MM.1S (cell line): ENCODE results near the gene ASZ1.

Experiments
- DNase-seq: peaks from one replicate; pipeline ENCODE4 v3.0.0-alpha.2; 2015
- H2AFZ ChIP-seq: fragments of 300-600 bp; sonication (generic); 2 replicates; pipeline ENCODE4 v1.6.0; 2016; ENCODE audit warnings: antibody characterized with exemption, low read length
- H3F3A ChIP-seq: fragments of 300-600 bp; sonication (generic); 2 replicates; pipeline ENCODE4 v1.6.1; 2016; ENCODE audit warnings: mild to moderate bottlenecking, antibody characterized with exemption, low read length, moderate library complexity, mixed read lengths; ENCODE audit not compliant: insufficient read depth
- H3K27ac ChIP-seq: fragments of 300-600 bp; sonication (generic); 2 replicates; pipeline ENCODE4 v1.5.1; 2016; ENCODE audit warnings: mild to moderate bottlenecking, low read length
- H3K27me3 ChIP-seq: fragments of 300-600 bp; sonication (generic); replicated peaks from 2 replicates; pipeline ENCODE4 v1.6.0; 2016; ENCODE audit warnings: low read length; ENCODE audit not compliant: insufficient read depth
- H3K36me3 ChIP-seq: fragments of 300-600 bp; sonication (generic); replicated peaks from 2 replicates; pipeline ENCODE4 v1.6.1; 2016; ENCODE audit warnings: mild to moderate bottlenecking, low read length, mixed read lengths; ENCODE audit not compliant: insufficient read depth
- H3K4me1 ChIP-seq: fragments of 300-600 bp; sonication (generic); 2 replicates; pipeline ENCODE4 v1.6.1; 2016; ENCODE audit warnings: low read length, mixed read lengths
- H3K4me2 ChIP-seq: fragments of 300-600 bp; sonication (generic); 2 replicates; pipeline ENCODE4 v1.6.0; 2016; ENCODE audit warnings: low read depth, low read length
- H3K4me3 ChIP-seq: fragments of 300-600 bp; sonication (generic); 2 replicates; pipeline ENCODE4 v1.5.1; 2016; ENCODE audit warnings: low read length, mixed read lengths
- H3K79me2 ChIP-seq: fragments of 300-600 bp; sonication (generic); 2 replicates; pipeline ENCODE4 v1.6.1; 2016; ENCODE audit warnings: mixed run types, low read length, mixed read lengths
- H3K9ac ChIP-seq: fragments of 300-600 bp; sonication (generic); 2 replicates; pipeline ENCODE4 v1.6.1; 2016; ENCODE audit warnings: low read length, mixed read lengths
- H3K9me2 ChIP-seq: fragments of 300-600 bp; sonication (generic); replicated peaks from 2 replicates; pipeline ENCODE4 v1.6.1; 2016; ENCODE audit warnings: mild to moderate bottlenecking, low read length, mixed read lengths; ENCODE audit not compliant: insufficient read depth
- H3K9me3 ChIP-seq: fragments of 300-600 bp; sonication (generic); replicated peaks from 2 replicates; pipeline ENCODE4 v1.6.1; 2016; ENCODE audit warnings: mild to moderate bottlenecking, low read length, mixed read lengths; ENCODE audit not compliant: insufficient read depth
- H4K20me1 ChIP-seq: fragments of 300-600 bp; sonication (generic); 2 replicates; pipeline ENCODE4 v1.6.1; 2016; ENCODE audit warnings: mild to moderate bottlenecking, low read length, moderate library complexity, mixed read lengths; ENCODE audit not compliant: insufficient read depth
- CTCF ChIP-seq: fragments of 300-600 bp; sonication (generic); IDR thresholded peaks from 2 replicates; pipeline ENCODE4 v1.5.1; 2016; ENCODE audit warnings: antibody characterized with exemption, low read length, mixed read lengths
- EZH2 ChIP-seq: fragments of 300-600 bp; sonication (generic); optimal IDR thresholded peaks from 2 replicates; pipeline ENCODE3; 2017; ENCODE audit warnings: low read depth, mild to moderate bottlenecking, antibody characterized with exemption, low read length, mixed read lengths
- EZH2phosphoT487 ChIP-seq: fragments of 300-600 bp; sonication (generic); IDR thresholded peaks from 2 replicates; pipeline ENCODE4 v1.6.1; 2018; ENCODE audit warnings: antibody characterized with exemption, low read length

The ASZ1 gene

DNA sequence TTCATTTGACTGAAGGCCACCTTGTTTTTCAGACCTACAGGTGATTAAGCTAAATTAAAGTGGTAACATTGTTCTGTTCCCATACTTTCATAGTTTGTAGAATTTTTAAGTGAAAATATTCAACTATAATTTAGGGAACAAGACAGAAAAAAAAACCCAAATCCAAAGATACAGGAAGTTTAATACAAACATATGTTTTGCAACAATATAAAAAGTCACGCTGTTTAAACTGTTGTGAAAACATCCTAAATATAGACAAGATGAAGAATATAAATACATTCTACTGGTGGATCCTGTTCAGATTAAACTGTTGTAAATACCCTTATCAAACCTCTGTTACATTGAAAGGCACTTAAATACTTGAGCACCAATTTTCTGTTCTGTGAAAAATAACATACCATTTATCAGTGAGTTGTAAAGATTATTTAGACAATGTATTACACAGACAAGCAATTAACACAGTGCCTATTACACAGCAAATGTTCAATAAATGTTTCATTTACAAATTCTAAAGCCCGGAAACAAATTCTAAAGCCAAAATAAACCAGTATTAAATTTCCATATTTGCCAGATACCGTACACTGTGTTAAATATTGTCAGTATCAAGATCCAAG, 14.2 kb downstream of the ASZ1 start:
- Histone ChIP-seq H3K9me3 (no peaks in the 10 kb centered on the region), H3K27me3 (no peaks in the 10 kb centered on the region), H4K20me1 (no peaks in the 10 kb centered on the region), H3F3A (no peaks in the 10 kb centered on the region), H3K4me1 (no peaks in the 10 kb centered on the region), H3K9me2 (no peaks in the 10 kb centered on the region), H3K79me2 (no peaks in the 10 kb centered on the region), H3K4me3 (no peak overlapping the region), H3K9ac (no peak overlapping the region), H3K4me2 (no peak overlapping the region), H3K27ac (no peak overlapping the region), H2AFZ (no peak overlapping the region), H3K36me3 (no peaks in the 10 kb centered on the region)
- DNase-seq, result no peak
- no peak for TF ChIP-seq CTCF
- TF ChIP-seq EZH2phosphoT487, result no peak
- no peak for TF ChIP-seq EZH2

- H4K20me1 ChIP-seq, result no peaks in the 10 kb centered on the region
- H3K9me3 ChIP-seq, result no peaks in the 10 kb centered on the region
- H3K36me3 ChIP-seq, result no peaks in the 10 kb centered on the region
Observed at GRCh38 chr7:117412390-117412789, 14.9 kb downstream of the ASZ1 start.

DNA sequence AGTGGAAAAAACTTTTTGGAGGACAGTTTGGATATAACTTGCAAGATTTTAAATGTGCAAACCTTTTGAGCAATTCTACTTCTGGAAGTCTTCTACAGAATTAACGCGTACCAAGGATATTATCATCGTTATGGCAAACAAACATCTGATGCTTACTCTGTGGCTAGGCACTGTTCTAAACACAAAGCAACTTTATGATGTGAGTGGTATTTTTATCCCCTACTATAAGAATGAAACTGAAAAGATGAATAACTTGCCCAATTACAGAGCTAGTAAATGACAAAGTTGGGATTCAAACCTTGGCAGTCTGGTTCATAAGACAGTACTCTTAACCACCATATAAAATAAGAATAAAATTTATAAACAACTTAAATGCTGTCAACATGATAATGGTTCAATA, 15.8 kb downstream of the ASZ1 start:
- Histone ChIP-seq H4K20me1 (no peaks in the 10 kb centered on the region), H3K79me2 (no peaks in the 10 kb centered on the region), H3K9me3 (no peaks in the 10 kb centered on the region), H3K9me2 (no peaks in the 10 kb centered on the region), H3K36me3 (no peaks in the 10 kb centered on the region), H3K4me1 (no peaks in the 10 kb centered on the region), H3F3A (no peaks in the 10 kb centered on the region), H3K27me3 (no peaks in the 10 kb centered on the region), H3K4me3 (no peak overlapping the region), H3K4me2 (no peak overlapping the region), H3K27ac (no peak overlapping the region), H2AFZ (no peak overlapping the region), H3K9ac (no peak overlapping the region)
- TF ChIP-seq CTCF (no peak), EZH2 (no peak), EZH2phosphoT487 (no peak)
- DNase-seq, result no peak

More at GRCh38 chr7:117412390-117412789, 14.9 kb downstream of the ASZ1 start:
- TF ChIP-seq EZH2 (no peak), CTCF (no peak), EZH2phosphoT487 (no peak)
- H2AFZ ChIP-seq, result no peak overlapping the region
- no peaks in the 10 kb centered on the region for H3K4me1 ChIP-seq
- H3K79me2 ChIP-seq, result no peaks in the 10 kb centered on the region
- no peak overlapping the region for H3K4me2 ChIP-seq
- no peaks in the 10 kb centered on the region for H3K27me3 ChIP-seq
- H3K4me3 ChIP-seq, result no peak overlapping the region
- H3K27ac ChIP-seq, result no peak overlapping the region
- no peaks in the 10 kb centered on the region for H3K9me2 ChIP-seq
- no peak for DNase-seq
- no peaks in the 10 kb centered on the region for H3F3A ChIP-seq
- H3K9ac ChIP-seq, result no peak overlapping the region
